GM21576 (cell line): Measurements from ENCODE around the gene PRKCH.

Experiments used
- ATAC-seq: cut with Tn5 transposase; IDR thresholded peaks from one replicate; pipeline ENCODE4 v1.9.1; 2021; ENCODE audit warnings: mild to moderate bottlenecking, moderate library complexity; ENCODE audit not compliant: unreplicated experiment

PRKCH gene

GRCh38 chr14:61470261-61470960 lies 149.0 kb downstream of the PRKCH start:
- ATAC-seq = no peak

GRCh38 chr14:61470961-61471293 lies 149.5 kb downstream of the PRKCH start:
- ATAC-seq = no peak

- ATAC-seq = no peak
Measured at GRCh38 chr14:61471297-61472005, 150.1 kb downstream of the PRKCH start.

- ATAC-seq = no peak
Measured at GRCh38 chr14:61472011-61472672, 150.8 kb downstream of the PRKCH start.

- ATAC-seq = no peak
Measured at GRCh38 chr14:61472801-61473376, 151.5 kb downstream of the PRKCH start.

GRCh38 chr14:61474015-61474414 lies 152.6 kb downstream of the PRKCH start:
- no peak for ATAC-seq

GRCh38 chr14:61474701-61475100 lies 153.3 kb downstream of the PRKCH start:
- ATAC-seq = no peak

- no peak for ATAC-seq
Measured at GRCh38 chr14:61475316-61475715, 153.9 kb downstream of the PRKCH start.

- ATAC-seq = peak; percentile 17
Measured at GRCh38 chr14:61476105-61476753, 154.8 kb downstream of the PRKCH start.

- peak; percentile 30 for ATAC-seq
Measured at GRCh38 chr14:61476754-61477410, 155.5 kb downstream of the PRKCH start.

- no peak for ATAC-seq
Measured at GRCh38 chr14:61477712-61478462, 156.5 kb downstream of the PRKCH start.

- peak; percentile 44 for ATAC-seq
Measured at GRCh38 chr14:61478971-61479473, 157.6 kb downstream of the PRKCH start.

- ATAC-seq = no peak
Measured at GRCh38 chr14:61479746-61480502, 158.5 kb downstream of the PRKCH start.

GRCh38 chr14:61480704-61481285 lies 159.4 kb downstream of the PRKCH start:
- no peak for ATAC-seq

- no peak for ATAC-seq
Measured at GRCh38 chr14:61481701-61482100, 160.3 kb downstream of the PRKCH start.

GRCh38 chr14:61482348-61483206 lies 161.2 kb downstream of the PRKCH start:
- ATAC-seq = no peak

GRCh38 chr14:61483476-61483875 lies 162.1 kb downstream of the PRKCH start:
- ATAC-seq = no peak

GRCh38 chr14:61484031-61484430 lies 162.7 kb downstream of the PRKCH start:
- ATAC-seq = no peak
